HG03064 (cell line): Measurements from ENCODE around the gene CATSPERB.
"Not testable (repeated sequence)": the region's sequence is repeated elsewhere in the genome, so short reads cannot be mapped to it uniquely, and the experiment has no call there.

ENCODE experiments used
- ATAC-seq: cut with Tn5 transposase; IDR thresholded peaks from one replicate; pipeline ENCODE4 v1.9.1; 2021; ENCODE audit warnings: low read depth; ENCODE audit not compliant: unreplicated experiment

Gene CATSPERB

GRCh38 chr14:91731986-91732385 is at the start of gene CATSPERB:
Gene CATSPERB, minus strand, starts transcription at chr14:91732086. Its CDS starts 2,607 bp downstream, at chr14:91729479.
- ATAC-seq = no peak

- no peak for ATAC-seq
Observed at GRCh38 chr14:91780452-91780851, 48.6 kb upstream of the CATSPERB start.

- ATAC-seq = no peak
Observed at GRCh38 chr14:91778217-91778616, 46.3 kb upstream of the CATSPERB start.

GRCh38 chr14:91774140-91775096 is 42.5 kb upstream of the CATSPERB start:
- no peak for ATAC-seq

GRCh38 chr14:91770185-91770584 is 38.3 kb upstream of the CATSPERB start:
- ATAC-seq = no peak

GRCh38 chr14:91755570-91756295 is 23.8 kb upstream of the CATSPERB start:
- ATAC-seq = no peak

GRCh38 chr14:91754819-91755218 is 22.9 kb upstream of the CATSPERB start:
- no peak for ATAC-seq

GRCh38 chr14:91754185-91754584 is 22.3 kb upstream of the CATSPERB start:
- no peak for ATAC-seq

GRCh38 chr14:91753501-91754128 is 21.7 kb upstream of the CATSPERB start:
- no peak for ATAC-seq

GRCh38 chr14:91752961-91753360 is 21.1 kb upstream of the CATSPERB start:
- ATAC-seq = no peak

GRCh38 chr14:91751719-91752118 is 19.8 kb upstream of the CATSPERB start:
- ATAC-seq = no peak

- ATAC-seq = no peak
Observed at GRCh38 chr14:91750634-91751198, 18.8 kb upstream of the CATSPERB start.

GRCh38 chr14:91749868-91750267 is 18.0 kb upstream of the CATSPERB start:
- no peak for ATAC-seq

- ATAC-seq = no peak
Observed at GRCh38 chr14:91748049-91748448, 16.2 kb upstream of the CATSPERB start.

GRCh38 chr14:91745344-91745743 is 13.5 kb upstream of the CATSPERB start:
- no peak for ATAC-seq

- no peak for ATAC-seq
Observed at GRCh38 chr14:91744068-91744480, 12.2 kb upstream of the CATSPERB start.

GRCh38 chr14:91743305-91743653 is 11.4 kb upstream of the CATSPERB start:
- no peak for ATAC-seq

GRCh38 chr14:91742621-91743304 is 10.9 kb upstream of the CATSPERB start:
- no peak for ATAC-seq

GRCh38 chr14:91739867-91740266 is 8.0 kb upstream of the CATSPERB start:
- not testable (repeated sequence) for ATAC-seq

GRCh38 chr14:91737619-91738018 is 5.7 kb upstream of the CATSPERB start:
- no peak for ATAC-seq
